T-cell (primary cell): Measurements from ENCODE around the gene TSHZ1. TPM values are rescaled to one million over a fixed set of nuclear protein-coding genes. Genes with fewer than 3 reads are reported as not detected.
A peak's percentile ranks its signal among the peaks of the same experiment; 100 is the strongest.

Experiments used
- ATAC-seq, 4 experiments: fragments of 200-7000 bp in 3 of 4; fragments of 150-1000 bp in 1 of 4; cut with Tn5 transposase; replicated peaks in 1 of 4; 1 replicate in 3 of 4; 2 replicates in 1 of 4; pipeline ENCODE4 v1.10.0; 2021; ENCODE audit warnings: moderate library complexity in 3 of 4, mild to moderate bottlenecking in 2 of 4, moderate number of reproducible peaks in 1 of 4
- CTCF ChIA-PET, 2 donors: fragments of 300-600 bp; sonication (Branson Sonifier 250); formaldehyde crosslinking; loops; one replicate each; lab custom pipeline; 2022; ENCODE audit warnings: antibody characterized with exemption in 2 of 2; lab: Charles Lee
- POLR2A ChIA-PET, 2 donors: fragments of 300-600 bp; sonication (Branson Sonifier 250); formaldehyde crosslinking; loops; one replicate each; lab custom pipeline; 2022; ENCODE audit warnings: antibody characterized with exemption in 2 of 2; lab: Charles Lee
- DNase-seq, 35 experiments: peaks; one replicate each; pipeline versions ENCODE4 v3.0.0 to v3.0.0-alpha.2; 2013 to 2023
- H3K27ac ChIP-seq: one replicate; pipeline ENCODE4 v1.5.1; 2013; ENCODE audit warnings: low read length
- H3K27me3 ChIP-seq, 2 experiments: replicated peaks in 1 of 2; 1 replicate in 1 of 2; 2 replicates in 1 of 2; pipeline versions ENCODE4 v1.6.1 to v1.7.0; 2013; ENCODE audit warnings: low read length in 1 of 2, mixed read lengths in 1 of 2; ENCODE audit not compliant: control insufficient read depth in 2 of 2, insufficient read depth in 2 of 2; ENCODE audit errors: extremely low read depth in 1 of 2
- H3K36me3 ChIP-seq, 2 donors: 1 replicate in 1 of 2; 2 replicates in 1 of 2; pipeline versions ENCODE4 v1.6.1 to v1.7.0; 2013; ENCODE audit warnings: low read length in 1 of 2; ENCODE audit not compliant: control insufficient read depth in 2 of 2, insufficient read depth in 1 of 2; ENCODE audit errors: extremely low read depth in 1 of 2
- H3K4me1 ChIP-seq, 2 experiments: 1 replicate in 1 of 2; 2 replicates in 1 of 2; pipeline versions ENCODE4 v1.6.1 to v1.7.0; 2013; ENCODE audit warnings: low read length in 2 of 2, mixed read lengths in 1 of 2; ENCODE audit not compliant: insufficient read depth in 2 of 2, control insufficient read depth in 1 of 2; ENCODE audit errors: extremely low read depth in 1 of 2
- H3K4me3 ChIP-seq, 2 donors: 1 replicate in 1 of 2; 2 replicates in 1 of 2; pipeline versions ENCODE4 v1.5.1 to v1.7.0; 2013; ENCODE audit warnings: mild to moderate bottlenecking in 2 of 2, low read length in 1 of 2, moderate library complexity in 1 of 2; ENCODE audit not compliant: control insufficient read depth in 1 of 2; ENCODE audit errors: extremely low read depth in 1 of 2
- H3K9me3 ChIP-seq: 2 replicates; pipeline ENCODE4 v1.7.0; 2013
- H3K27ac Mint-ChIP-seq, 2 donors: one replicate each; pipeline ENCODE4 v1.8.0; 2020 to 2021; ENCODE audit warnings: mild to moderate bottlenecking in 2 of 2, mixed read lengths in 2 of 2
- H3K27me3 Mint-ChIP-seq, 2 donors: one replicate each; pipeline ENCODE4 v1.8.0; 2021 to 2022; ENCODE audit warnings: mixed read lengths in 2 of 2
- H3K36me3 Mint-ChIP-seq: one replicate; pipeline ENCODE4 v1.8.0; 2021; ENCODE audit warnings: mixed read lengths
- H3K4me1 Mint-ChIP-seq, 3 donors: one replicate each; pipeline ENCODE4 v1.8.0; 2020 to 2022; ENCODE audit warnings: mixed read lengths in 3 of 3, mild to moderate bottlenecking in 1 of 3
- H3K4me3 Mint-ChIP-seq, 3 donors: one replicate each; pipeline ENCODE4 v1.8.0; 2020 to 2022; ENCODE audit warnings: mild to moderate bottlenecking in 3 of 3, mixed read lengths in 3 of 3, moderate library complexity in 3 of 3
- H3K9me3 Mint-ChIP-seq, 3 donors: one replicate each; pipeline ENCODE4 v1.8.0; 2020 to 2022; ENCODE audit warnings: mixed read lengths in 3 of 3
- WGBS: methylation state at CpG from one replicate; pipeline ENCODE4 v1.1.5; 2013; ENCODE audit warnings: missing lambda C conversion rate; ENCODE audit not compliant: insufficient coverage; 5-methylcytosine and 5-hydroxymethylcytosine counted together
- total RNA-seq, 35 experiments: library from RNA in 6 of 35; stranded (reverse) in 6 of 35; fragments of 120-200 nt in 1 of 35; gene quantifications; one replicate each; pipeline versions ENCODE4 v1.2.1 to v1.2.4 and lab custom pipeline; 2013 to 2026

The TSHZ1 gene, protein sequence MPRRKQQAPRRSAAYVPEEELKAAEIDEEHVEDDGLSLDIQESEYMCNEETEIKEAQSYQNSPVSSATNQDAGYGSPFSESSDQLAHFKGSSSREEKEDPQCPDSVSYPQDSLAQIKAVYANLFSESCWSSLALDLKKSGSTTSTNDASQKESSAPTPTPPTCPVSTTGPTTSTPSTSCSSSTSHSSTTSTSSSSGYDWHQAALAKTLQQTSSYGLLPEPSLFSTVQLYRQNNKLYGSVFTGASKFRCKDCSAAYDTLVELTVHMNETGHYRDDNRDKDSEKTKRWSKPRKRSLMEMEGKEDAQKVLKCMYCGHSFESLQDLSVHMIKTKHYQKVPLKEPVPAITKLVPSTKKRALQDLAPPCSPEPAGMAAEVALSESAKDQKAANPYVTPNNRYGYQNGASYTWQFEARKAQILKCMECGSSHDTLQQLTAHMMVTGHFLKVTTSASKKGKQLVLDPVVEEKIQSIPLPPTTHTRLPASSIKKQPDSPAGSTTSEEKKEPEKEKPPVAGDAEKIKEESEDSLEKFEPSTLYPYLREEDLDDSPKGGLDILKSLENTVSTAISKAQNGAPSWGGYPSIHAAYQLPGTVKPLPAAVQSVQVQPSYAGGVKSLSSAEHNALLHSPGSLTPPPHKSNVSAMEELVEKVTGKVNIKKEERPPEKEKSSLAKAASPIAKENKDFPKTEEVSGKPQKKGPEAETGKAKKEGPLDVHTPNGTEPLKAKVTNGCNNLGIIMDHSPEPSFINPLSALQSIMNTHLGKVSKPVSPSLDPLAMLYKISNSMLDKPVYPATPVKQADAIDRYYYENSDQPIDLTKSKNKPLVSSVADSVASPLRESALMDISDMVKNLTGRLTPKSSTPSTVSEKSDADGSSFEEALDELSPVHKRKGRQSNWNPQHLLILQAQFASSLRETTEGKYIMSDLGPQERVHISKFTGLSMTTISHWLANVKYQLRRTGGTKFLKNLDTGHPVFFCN (N-terminal part only)
- 10 to 100 TPM; 26.5 to 31.3 (median 28.2) TPM for total RNA-seq
- 23.8 TPM for total RNA-seq (2013)
- total RNA-seq (lab: John Stamatoyannopoulos, UW) = 10.9 to 77.2 (median 47.5) reads per million in 29 experiments

DNA sequence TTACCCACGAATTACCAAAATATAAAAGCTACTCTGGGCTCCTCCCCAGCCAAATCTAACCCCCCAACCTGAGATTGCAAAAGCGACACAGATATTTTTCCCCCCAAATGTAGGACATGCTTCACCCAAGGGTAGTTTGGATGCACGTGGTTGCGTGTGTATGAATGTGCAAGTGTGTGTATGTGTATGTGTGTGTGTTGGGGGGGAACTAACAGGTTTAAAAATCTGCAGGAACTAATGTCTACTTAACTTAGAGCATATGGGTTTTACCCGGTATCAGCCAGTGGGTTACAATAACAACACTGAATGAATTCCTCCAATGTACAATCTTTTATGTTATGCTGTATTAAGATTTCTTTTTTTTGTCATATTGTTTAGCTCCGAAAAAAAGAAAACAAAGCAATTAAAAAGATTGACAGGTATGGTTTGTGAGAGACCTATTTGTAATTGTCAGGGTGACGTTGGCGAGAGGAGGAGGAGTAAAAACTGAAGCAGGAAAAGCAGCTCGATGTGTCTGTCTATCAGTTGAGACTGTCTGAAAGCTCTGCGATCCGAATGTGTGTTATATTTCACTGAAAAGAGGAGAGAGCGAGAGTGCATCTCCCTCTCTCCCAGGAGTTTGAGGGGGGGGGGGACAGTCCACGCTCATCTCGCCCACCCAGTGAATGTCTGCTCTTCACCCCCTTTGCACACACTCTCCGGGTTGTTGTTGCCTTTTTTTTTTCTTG, at the start of gene TSHZ1:
TSHZ1 (plus strand) TSS at position 524 of the 728 bp plus-strand sequence. CDS start 1,080 bp downstream, outside the sequence.
- Mint-ChIP-seq H3K27me3 (no peaks in the 10 kb centered on the region), H3K9me3 (no peaks in the 10 kb centered on the region), H3K4me3 (peak within 1 kb of the TSS; percentile 97 to 100 (median 99)), H3K27ac (peak within 1 kb of the TSS; percentile 95 to 96), H3K4me1 (peaks cover 65 to 68% (median 67%) of the 10 kb centered on the region in 3 donors), H3K36me3 (peaks cover 5% of the 10 kb centered on the region)
- Histone ChIP-seq H3K4me3 (peak within 1 kb of the TSS; percentile 78 to 88), H3K4me1 (peaks cover 20 to 49% of the 10 kb centered on the region in 2 experiments), H3K27ac (peak within 1 kb of the TSS; percentile 85), H3K27me3 (peaks cover 0 to under 1% of the 10 kb centered on the region in 2 experiments), H3K36me3 (no peaks in the 10 kb centered on the region), H3K9me3 (no peaks in the 10 kb centered on the region)
- ChIA-PET CTCF (interaction anchor here (0.6 to 0.9 kb wide), 5 partner anchors 14 to 1127 kb away, joined by 3 to 8 read pairs (median 4); no protein-coding TSS in a partner anchor), POLR2A (interaction anchor here (0.7 to 1.2 kb wide), 3 partner anchors 36 to 843 kb away, joined by 3 to 9 read pairs (median 3); no protein-coding TSS in a partner anchor)
- ATAC-seq (peak; percentile 37 to 65 (median 40)), DNase-seq (peak in 33 of 35 experiments; percentile 35 to 87 (median 67))
- WGBS = 7% methylated on average over 3 of the region's 15 CpGs

- Histone ChIP-seq H3K9me3 (no peaks in the 10 kb centered on the region), H3K27ac (peak overlapping the region; percentile 24), H3K36me3 (no peaks in the 10 kb centered on the region), H3K4me1 (peaks cover 0 to 7% of the 10 kb centered on the region in 2 experiments), H3K4me3 (peak overlapping the region; percentile 49 to 62), H3K27me3 (peaks cover 0 to 14% of the 10 kb centered on the region in 2 experiments)
- peak in 25 of 35 experiments; percentile 7 to 52 (median 18) for DNase-seq
- Mint-ChIP-seq H3K27me3 (no peaks in the 10 kb centered on the region), H3K4me1 (peaks cover 10 to 22% (median 15%) of the 10 kb centered on the region in 3 donors), H3K36me3 (no peaks in the 10 kb centered on the region), H3K9me3 (no peaks in the 10 kb centered on the region), H3K27ac (peak overlapping the region; percentile 58 to 92), H3K4me3 (peak overlapping the region; percentile 88 to 91 (median 89))
- POLR2A ChIA-PET = interaction anchor here in 1 of 2 donors (0.5 kb wide), 1 partner anchor 441 kb away, joined by 3 read pairs; no protein-coding TSS in a partner anchor
- peak; percentile 55 to 87 (median 82) for ATAC-seq
- 26% methylated on average over 10 of the region's 14 CpGs for WGBS
- CTCF ChIA-PET = interaction anchor here (0.9 to 1.0 kb wide), 2 partner anchors 85 to 204 kb away, joined by 3 read pairs; no protein-coding TSS in a partner anchor
Observed at GRCh38 chr18:75161256-75162028, 49.2 kb upstream of the TSHZ1 start.

DNA sequence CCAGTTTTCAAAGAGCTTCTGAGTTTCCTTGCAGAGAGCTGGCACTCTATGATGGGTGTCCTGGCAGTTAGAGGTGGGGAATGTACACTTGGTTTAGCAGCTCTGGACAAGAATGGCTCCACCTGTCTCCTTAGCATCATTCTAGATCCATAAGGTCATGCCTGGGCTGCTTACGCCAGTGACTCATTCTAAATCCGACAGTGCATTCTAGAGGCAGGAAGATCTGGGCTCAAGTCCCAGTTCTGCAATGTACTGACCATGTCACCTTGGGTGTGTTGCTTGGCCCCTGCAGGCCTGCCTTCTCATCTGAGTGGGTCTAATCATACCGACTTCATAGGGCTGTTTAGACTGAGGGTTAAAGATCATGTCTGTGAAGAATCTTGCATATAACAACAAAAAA, 48.1 kb upstream of the TSHZ1 start:
- Mint-ChIP-seq H3K4me3 (peak overlapping the region in 2 of 3 donors; percentile 89 to 91), H3K36me3 (no peaks in the 10 kb centered on the region), H3K9me3 (no peaks in the 10 kb centered on the region), H3K4me1 (peaks cover 10 to 22% (median 15%) of the 10 kb centered on the region in 3 donors), H3K27ac (no peak overlapping the region), H3K27me3 (peaks cover 0 to 8% of the 10 kb centered on the region in 2 donors)
- Histone ChIP-seq H3K4me1 (peaks cover 0 to 7% of the 10 kb centered on the region in 2 experiments), H3K36me3 (no peaks in the 10 kb centered on the region), H3K9me3 (no peaks in the 10 kb centered on the region), H3K27ac (no peak overlapping the region), H3K4me3 (no peak overlapping the region), H3K27me3 (peaks cover 0 to 17% of the 10 kb centered on the region in 2 experiments)
- WGBS = no CpG with 5 or more reads among the region's 3 CpGs
- ChIA-PET CTCF (no interaction called here), POLR2A (no interaction called here)
- no peak for ATAC-seq
- DNase-seq = no peak

- H3K36me3 Mint-ChIP-seq = no peaks in the 10 kb centered on the region
- no peaks in the 10 kb centered on the region for H3K9me3 ChIP-seq
- peaks cover 0 to 23% of the 10 kb centered on the region in 2 experiments for H3K27me3 ChIP-seq
- H3K36me3 ChIP-seq = no peaks in the 10 kb centered on the region
- DNase-seq (no peak), ATAC-seq (no peak)
- peaks cover 0 to 7% of the 10 kb centered on the region in 2 experiments for H3K4me1 ChIP-seq
- H3K4me3 Mint-ChIP-seq = no peak overlapping the region
- peaks cover 10 to 22% (median 15%) of the 10 kb centered on the region in 3 donors for H3K4me1 Mint-ChIP-seq
- no peak overlapping the region for H3K27ac ChIP-seq
- WGBS = 79% methylated on average over 3 of the region's 4 CpGs
- POLR2A ChIA-PET = no interaction called here
- CTCF ChIA-PET = no interaction called here
- no peaks in the 10 kb centered on the region for H3K9me3 Mint-ChIP-seq
- H3K27ac Mint-ChIP-seq = no peak overlapping the region
- H3K27me3 Mint-ChIP-seq = peaks cover 0 to 8% of the 10 kb centered on the region in 2 donors
- no peak overlapping the region for H3K4me3 ChIP-seq
Observed at GRCh38 chr18:75162978-75163377, 47.6 kb upstream of the TSHZ1 start.

DNA sequence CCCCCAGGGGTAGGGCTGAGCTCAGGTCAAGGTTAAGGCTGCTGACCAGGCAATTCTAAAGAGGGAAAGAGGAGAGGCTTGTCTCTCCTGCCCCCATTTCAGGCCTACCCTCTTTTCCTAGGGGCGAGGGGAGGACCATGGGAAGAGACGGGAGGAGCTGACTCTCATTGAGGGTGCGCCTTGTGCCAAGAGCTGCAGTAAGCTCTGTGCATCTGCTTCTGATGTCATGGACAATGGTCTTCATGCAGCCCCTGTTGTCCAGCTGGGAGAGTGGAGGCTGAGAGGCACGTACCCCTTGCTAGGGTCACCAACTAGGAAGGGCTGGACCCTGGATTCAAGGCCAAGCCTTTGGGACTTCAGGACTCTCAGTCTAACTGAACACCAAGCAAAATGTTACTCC, 46.9 kb upstream of the TSHZ1 start:
- Mint-ChIP-seq H3K4me1 (peaks cover 10 to 22% (median 15%) of the 10 kb centered on the region in 3 donors), H3K9me3 (no peaks in the 10 kb centered on the region), H3K36me3 (no peaks in the 10 kb centered on the region), H3K27ac (no peak overlapping the region), H3K4me3 (no peak overlapping the region), H3K27me3 (peaks cover 0 to 8% of the 10 kb centered on the region in 2 donors)
- no peak for ATAC-seq
- POLR2A ChIA-PET = interaction anchor here in 1 of 2 donors (0.7 kb wide), 1 partner anchor 183 kb away, joined by 3 read pairs; no protein-coding TSS in a partner anchor
- no peak overlapping the region for H3K4me3 ChIP-seq
- H3K36me3 ChIP-seq = no peaks in the 10 kb centered on the region
- peaks cover 0 to 7% of the 10 kb centered on the region in 2 experiments for H3K4me1 ChIP-seq
- DNase-seq = no peak
- H3K27me3 ChIP-seq = peaks cover 0 to 23% of the 10 kb centered on the region in 2 experiments
- H3K27ac ChIP-seq = no peak overlapping the region
- 73% methylated on average over 3 of the region's 4 CpGs for WGBS
- H3K9me3 ChIP-seq = no peaks in the 10 kb centered on the region
- CTCF ChIA-PET = interaction anchor here in 1 of 2 donors (0.6 kb wide), 1 partner anchor 84 kb away, joined by 3 read pairs; no protein-coding TSS in a partner anchor
